RKO (cell line): Measurements from ENCODE around the gene GGTLC2.
"Not testable (repeated sequence)": the region's sequence is repeated elsewhere in the genome, so short reads cannot be mapped to it uniquely, and the experiment has no call there.

Experiments used
- DNase-seq: peaks from one replicate; pipeline ENCODE4 v3.0.0-alpha.2; 2016; ENCODE audit warnings: low spot score

GGTLC2 gene

GRCh38 chr22:22638313-22638712 lies 6.1 kb upstream of the GGTLC2 start:
- not testable (repeated sequence) for DNase-seq

GRCh38 chr22:22642255-22642654 lies 2.2 kb upstream of the GGTLC2 start:
- DNase-seq = not testable (repeated sequence)

GRCh38 chr22:22645969-22646368 lies 1.6 kb downstream of the GGTLC2 start:
- DNase-seq = not testable (repeated sequence)

- DNase-seq = not testable (repeated sequence)
Measured at GRCh38 chr22:22647952-22648351, 3.5 kb downstream of the GGTLC2 start.

- not testable (repeated sequence) for DNase-seq
Measured at GRCh38 chr22:22648863-22649536, 4.6 kb downstream of the GGTLC2 start.

- not testable (repeated sequence) for DNase-seq
Measured at GRCh38 chr22:22649761-22650160, 5.3 kb downstream of the GGTLC2 start.

- DNase-seq = not testable (repeated sequence)
Measured at GRCh38 chr22:22650398-22650797, 6.0 kb downstream of the GGTLC2 start.

GRCh38 chr22:22650803-22651515 lies 6.5 kb downstream of the GGTLC2 start:
- not testable (repeated sequence) for DNase-seq

- not testable (repeated sequence) for DNase-seq
Measured at GRCh38 chr22:22651593-22651992, 7.2 kb downstream of the GGTLC2 start.

- DNase-seq = not testable (repeated sequence)
Measured at GRCh38 chr22:22652102-22652501, 7.7 kb downstream of the GGTLC2 start.

- DNase-seq = not testable (repeated sequence)
Measured at GRCh38 chr22:22652573-22652972, 8.2 kb downstream of the GGTLC2 start.

GRCh38 chr22:22653677-22654381 lies 9.4 kb downstream of the GGTLC2 start:
- not testable (repeated sequence) for DNase-seq

GRCh38 chr22:22655452-22656290 lies 11.3 kb downstream of the GGTLC2 start:
- peak; percentile 42 for DNase-seq

- no peak for DNase-seq
Measured at GRCh38 chr22:22657712-22658111, 13.3 kb downstream of the GGTLC2 start.

GRCh38 chr22:22661275-22661674 lies 16.9 kb downstream of the GGTLC2 start:
- DNase-seq = no peak

- DNase-seq = no peak
Measured at GRCh38 chr22:22662095-22662494, 17.7 kb downstream of the GGTLC2 start.

GRCh38 chr22:22663861-22664800 lies 19.7 kb downstream of the GGTLC2 start:
- no peak for DNase-seq

GRCh38 chr22:22666307-22667091 lies 22.1 kb downstream of the GGTLC2 start:
- peak; percentile 5 for DNase-seq

- no peak for DNase-seq
Measured at GRCh38 chr22:22667966-22668880, 23.8 kb downstream of the GGTLC2 start.
